Transverse colon (tissue), 4 donors: ENCODE results near the gene B4GAT1. TPM values are rescaled to one million over a fixed set of nuclear protein-coding genes. Genes with fewer than 3 reads are reported as not detected.

Source experiments
- DNase-seq: peaks from one replicate; pipeline ENCODE4 v3.0.0-alpha.2; 2019
- H3K27ac ChIP-seq, 4 donors: fragments of 200-600 bp; sonication (generic); 2 replicates each; pipeline ENCODE4 v1.5.1; 2016 to 2018; ENCODE audit warnings: inconsistent platforms in 4 of 4
- H3K27me3 ChIP-seq: fragments of 200-600 bp; sonication (generic); 2 replicates; pipeline ENCODE4 v1.5.1; 2017; ENCODE audit warnings: inconsistent platforms
- H3K36me3 ChIP-seq, 4 donors: fragments of 200-600 bp; sonication (generic); 2 replicates each; pipeline ENCODE4 v1.5.1; 2017 to 2019; ENCODE audit warnings: inconsistent platforms in 4 of 4
- H3K4me1 ChIP-seq, 4 donors: fragments of 200-600 bp; sonication (generic); 2 replicates each; pipeline ENCODE4 v1.5.1; 2017 to 2020; ENCODE audit warnings: inconsistent platforms in 4 of 4
- H3K4me3 ChIP-seq, 4 donors: fragments of 200-600 bp; sonication (generic); 1 replicate in 1 of 4; 2 replicates in 3 of 4; pipeline versions ENCODE4 v1.5.1 to v1.6.1; 2017 to 2019; ENCODE audit warnings: inconsistent platforms in 4 of 4
- H3K9me3 ChIP-seq, 2 donors: fragments of 200-600 bp; sonication (generic); 2 replicates each; pipeline ENCODE4 v1.5.1; 2017 to 2019; ENCODE audit warnings: inconsistent platforms in 2 of 2
- CTCF ChIP-seq, 5 experiments: fragments of 200-600 bp in 3 of 5; fragments of 450-650 bp in 2 of 5; sonication (generic) in 3 of 5; IDR thresholded peaks; 1 replicate in 2 of 5; 2 replicates in 3 of 5; pipeline ENCODE4 v1.5.1; 2016 to 2017; ENCODE audit warnings: antibody characterized with exemption in 5 of 5, inconsistent platforms in 3 of 5, mild to moderate bottlenecking in 2 of 5, moderate library complexity in 1 of 5
- EP300 ChIP-seq: sonication (generic); formaldehyde crosslinking; IDR thresholded peaks from one replicate; pipeline ENCODE4 v1.6.1; 2017; ENCODE audit warnings: antibody characterized with exemption, low read depth
- POLR2A ChIP-seq: fragments of 450-650 bp; IDR thresholded peaks from one replicate; pipeline ENCODE4 v1.6.1; 2016; ENCODE audit warnings: antibody characterized with exemption, mild to moderate bottlenecking, moderate library complexity
- POLR2AphosphoS5 ChIP-seq, 3 donors: sonication (generic); formaldehyde crosslinking; IDR thresholded peaks; one replicate each; pipeline ENCODE4 v1.6.1; 2016; ENCODE audit warnings: antibody characterized with exemption in 3 of 3
- WGBS, 2 donors: methylation state at CpG; one replicate each; pipeline ENCODE4 v1.1.5; 2018; ENCODE audit warnings: low coverage in 1 of 2; 5-methylcytosine and 5-hydroxymethylcytosine counted together
- in situ Hi-C, 4 donors: fragments of 200-750 bp; cut with MboI; loops; one replicate each; pipeline versions ENCODE4 v1.15.0 to v1.15.1; 2017; ENCODE audit warnings: low sequenced_read_pairs in 3 of 4, low pct_ligation_motif_present in 1 of 4, low pct_unique_long_range_greater_than_20kb in 1 of 4
- intact Hi-C: fragments of 100-400 bp; cut with DNase I; formaldehyde crosslinking; loops from one replicate; pipeline ENCODE4 v1.15.1; 2023; ENCODE audit warnings: low total_unique reads
- total RNA-seq, 4 donors: library from RNA; depleted of rRNA; stranded (reverse); fragments of >200 nt; gene quantifications; one replicate each; pipeline ENCODE4 v1.1.0, GENCODE V29; 2016

B4GAT1 gene
- total RNA-seq, 4 donors from 2014 or later = 21.8 to 31.8 (median 23.6) TPM

- intact Hi-C loops (loop anchor here (2.0 kb wide), 1 partner anchor 18 kb away; no protein-coding TSS in a partner anchor), in situ Hi-C loops (no loop called here)
- H3K4me3 ChIP-seq = no peak overlapping the region
- no peaks in the 10 kb centered on the region for H3K27me3 ChIP-seq
- peaks cover 7 to 17% (median 14%) of the 10 kb centered on the region in 4 donors for H3K4me1 ChIP-seq
- no peaks in the 10 kb centered on the region for H3K9me3 ChIP-seq
- H3K27ac ChIP-seq = no peak overlapping the region
- TF ChIP-seq CTCF (IDR thresholded peaks at IDR 0.05) = no peak
- TF ChIP-seq EP300 = no peak
- no peak for TF ChIP-seq POLR2A
- no peak for TF ChIP-seq POLR2AphosphoS5 (IDR thresholded peaks at IDR 0.05)
- H3K36me3 ChIP-seq = no peaks in the 10 kb centered on the region
- WGBS, 2 donors = 74 to 86% methylated on average over 1 to 8 of the region's 8 CpGs
- DNase-seq = no peak
Observed at GRCh38 chr11:66310324-66310723, 37.1 kb downstream of the B4GAT1 start.

GRCh38 chr11:66309475-66309874, 38.0 kb downstream of the B4GAT1 start:
- Histone ChIP-seq H3K9me3 (no peaks in the 10 kb centered on the region), H3K27ac (no peak overlapping the region), H3K4me3 (no peak overlapping the region), H3K36me3 (no peaks in the 10 kb centered on the region), H3K4me1 (peaks cover 7 to 17% (median 14%) of the 10 kb centered on the region in 4 donors), H3K27me3 (no peaks in the 10 kb centered on the region)
- TF ChIP-seq POLR2A = no peak
- TF ChIP-seq POLR2AphosphoS5 (IDR thresholded peaks at IDR 0.05) = no peak
- intact Hi-C loops = no loop called here
- in situ Hi-C loops = loop anchor here in 2 of 4 donors (10.0 kb wide), 2 partner anchors 75 to 85 kb away; no protein-coding TSS in a partner anchor
- 62% methylated on average over 3 of the region's 3 CpGs; no CpG with 5 or more reads in 1 of the 2 donors for WGBS, 2 donors
- DNase-seq = no peak

GRCh38 chr11:66302656-66303055, 44.8 kb downstream of the B4GAT1 start:
- H3K4me3 ChIP-seq = no peak overlapping the region
- no peak overlapping the region for H3K27ac ChIP-seq
- WGBS, 2 donors = 77 to 84% methylated on average over 5 to 12 of the region's 12 CpGs
- no peaks in the 10 kb centered on the region for H3K36me3 ChIP-seq
- intact Hi-C loops = no loop called here
- no peaks in the 10 kb centered on the region for H3K27me3 ChIP-seq
- in situ Hi-C loops = loop anchor here in 2 of 4 donors (10.0 kb wide), 2 partner anchors 82 to 92 kb away; no protein-coding TSS in a partner anchor
- no peaks in the 10 kb centered on the region for H3K9me3 ChIP-seq
- DNase-seq = no peak
- TF ChIP-seq CTCF (IDR thresholded peaks at IDR 0.05) (no peak), EP300 (no peak), POLR2A (no peak), POLR2AphosphoS5 (IDR thresholded peaks at IDR 0.05) (no peak)
- H3K4me1 ChIP-seq = no peaks in the 10 kb centered on the region

- Histone ChIP-seq H3K27me3 (peaks cover 19% of the 10 kb centered on the region), H3K4me1 (no peaks in the 10 kb centered on the region), H3K27ac (no peak overlapping the region), H3K36me3 (no peaks in the 10 kb centered on the region), H3K4me3 (no peak overlapping the region), H3K9me3 (no peaks in the 10 kb centered on the region)
- in situ Hi-C loops = no loop called here
- TF ChIP-seq CTCF (IDR thresholded peaks at IDR 0.05) (no peak), POLR2A (no peak), POLR2AphosphoS5 (IDR thresholded peaks at IDR 0.05) (no peak)
- DNase-seq = no peak
- 55 to 62% methylated on average over 2 to 3 of the region's 3 CpGs for WGBS, 2 donors
- intact Hi-C loops = no loop called here
Observed at GRCh38 chr11:66299186-66299585, 48.2 kb downstream of the B4GAT1 start.

GRCh38 chr11:66297610-66298009, 49.8 kb downstream of the B4GAT1 start:
- DNase-seq = no peak
- 53 to 69% methylated on average over 5 to 6 of the region's 8 CpGs for WGBS, 2 donors
- Histone ChIP-seq H3K4me1 (no peaks in the 10 kb centered on the region), H3K27me3 (peaks cover 35% of the 10 kb centered on the region), H3K27ac (no peak overlapping the region), H3K4me3 (no peak overlapping the region), H3K36me3 (no peaks in the 10 kb centered on the region), H3K9me3 (no peaks in the 10 kb centered on the region)
- TF ChIP-seq CTCF (IDR thresholded peaks at IDR 0.05) = no peak
- TF ChIP-seq POLR2A = no peak
- no peak for TF ChIP-seq EP300
- TF ChIP-seq POLR2AphosphoS5 (IDR thresholded peaks at IDR 0.05) = no peak
- intact Hi-C loops = no loop called here
- in situ Hi-C loops = no loop called here
